Thyroid gland (tissue), 4 donors: Measurements from ENCODE around the gene P2RX3. TPM values are rescaled to one million over a fixed set of nuclear protein-coding genes. Genes with fewer than 3 reads are reported as not detected.

Experiments used
- DNase-seq, 2 donors: peaks; one replicate each; pipeline ENCODE4 v3.0.0-alpha.2; 2019
- H3K27ac ChIP-seq, 3 donors: fragments of 200-600 bp; sonication (generic); 1 replicate in 2 of 3; 2 replicates in 1 of 3; pipeline ENCODE4 v1.5.1; 2016 to 2019; ENCODE audit warnings: mild to moderate bottlenecking in 1 of 3, moderate library complexity in 1 of 3
- H3K27me3 ChIP-seq: fragments of 200-600 bp; sonication (generic); one replicate; pipeline ENCODE4 v1.5.1; 2019
- H3K36me3 ChIP-seq, 2 donors: fragments of 200-600 bp; sonication (generic); one replicate each; pipeline ENCODE4 v1.5.1; 2016 to 2019
- H3K4me1 ChIP-seq, 2 donors: fragments of 200-600 bp; sonication (generic); one replicate each; pipeline ENCODE4 v1.5.1; 2017 to 2019
- H3K4me3 ChIP-seq, 3 donors: fragments of 200-600 bp; sonication (generic); replicated peaks in 1 of 3; 1 replicate in 2 of 3; 2 replicates in 1 of 3; pipeline ENCODE4 v1.5.1; 2016; ENCODE audit warnings: mild to moderate bottlenecking in 1 of 3
- H3K9me3 ChIP-seq: fragments of 200-600 bp; sonication (generic); one replicate; pipeline ENCODE4 v1.5.1; 2017
- CTCF ChIP-seq, 6 experiments: fragments of 200-600 bp in 3 of 6; fragments of 450-650 bp in 3 of 6; sonication (generic) in 3 of 6; IDR thresholded peaks; one replicate each; pipeline ENCODE4 v1.5.1; 2016 to 2019; ENCODE audit warnings: antibody characterized with exemption in 6 of 6, mild to moderate bottlenecking in 2 of 6, inconsistent platforms in 1 of 6, moderate library complexity in 1 of 6
- POLR2A ChIP-seq, 2 donors: fragments of 450-650 bp; IDR thresholded peaks; one replicate each; pipeline ENCODE4 v1.6.1; 2017; ENCODE audit warnings: antibody characterized with exemption in 2 of 2, mild to moderate bottlenecking in 2 of 2, moderate library complexity in 1 of 2
- WGBS, 2 donors: methylation state at CpG; one replicate each; pipeline ENCODE4 v1.1.5; 2017; 5-methylcytosine and 5-hydroxymethylcytosine counted together
- intact Hi-C: fragments of 100-400 bp; cut with DNase I; formaldehyde crosslinking; loops from one replicate; pipeline ENCODE4 v1.15.1; 2023
- total RNA-seq, 4 donors: library from RNA; depleted of rRNA; stranded (reverse); fragments of >200 nt; gene quantifications; one replicate each; pipeline ENCODE4 v1.2.3, GENCODE V29; 2016

Gene P2RX3
- total RNA-seq, 4 donors from 2014 or later = not detected

- WGBS, 2 donors = 79 to 84% methylated on average over 6 of the region's 6 CpGs
- Histone ChIP-seq H3K36me3 (peaks cover 37 to 41% of the 10 kb centered on the region in 2 donors), H3K4me3 (no peak overlapping the region), H3K4me1 (peaks cover 43 to 73% of the 10 kb centered on the region in 2 donors), H3K27me3 (no peaks in the 10 kb centered on the region), H3K9me3 (no peaks in the 10 kb centered on the region), H3K27ac (peak overlapping the region; percentile 61 to 84 (median 77))
- intact Hi-C loops = no loop called here
- no peak for TF ChIP-seq CTCF (IDR thresholded peaks at IDR 0.05)
- no peak for TF ChIP-seq POLR2A (IDR thresholded peaks at IDR 0.05)
- no peak for DNase-seq
Measured at GRCh38 chr11:57310091-57310490, 28.1 kb upstream of the P2RX3 start.

GRCh38 chr11:57310630-57311086, 27.5 kb upstream of the P2RX3 start:
- peaks cover 37 to 47% of the 10 kb centered on the region in 2 donors for H3K36me3 ChIP-seq
- H3K4me1 ChIP-seq = peaks cover 46 to 73% of the 10 kb centered on the region in 2 donors
- H3K9me3 ChIP-seq = no peaks in the 10 kb centered on the region
- H3K27me3 ChIP-seq = no peaks in the 10 kb centered on the region
- peak; percentile 70 to 76 for DNase-seq
- no peak for TF ChIP-seq POLR2A (IDR thresholded peaks at IDR 0.05)
- TF ChIP-seq CTCF (IDR thresholded peaks at IDR 0.05) = no peak
- H3K4me3 ChIP-seq = peak overlapping the region in 1 of 3 donors; percentile 5
- peak overlapping the region; percentile 61 to 84 (median 77) for H3K27ac ChIP-seq
- WGBS, 2 donors = 32 to 34% methylated on average over 5 to 6 of the region's 6 CpGs
- intact Hi-C loops = no loop called here

GRCh38 chr11:57311109-57311936, 26.8 kb upstream of the P2RX3 start:
- peak overlapping the region in 1 of 3 donors; percentile 5 for H3K4me3 ChIP-seq
- peak; percentile 42 to 84 for TF ChIP-seq POLR2A (IDR thresholded peaks at IDR 0.05)
- TF ChIP-seq CTCF (IDR thresholded peaks at IDR 0.05) = no peak
- no peaks in the 10 kb centered on the region for H3K9me3 ChIP-seq
- peaks cover 38 to 48% of the 10 kb centered on the region in 2 donors for H3K36me3 ChIP-seq
- H3K27me3 ChIP-seq = no peaks in the 10 kb centered on the region
- peak; percentile 96 to 97 for DNase-seq
- intact Hi-C loops = no loop called here
- H3K4me1 ChIP-seq = peaks cover 47 to 73% of the 10 kb centered on the region in 2 donors
- peak overlapping the region; percentile 61 to 84 (median 77) for H3K27ac ChIP-seq
- 0% methylated on average over 8 to 20 of the region's 31 CpGs for WGBS, 2 donors

GRCh38 chr11:57312511-57313021, 25.6 kb upstream of the P2RX3 start:
- H3K4me1 ChIP-seq = peaks cover 46 to 72% of the 10 kb centered on the region in 2 donors
- WGBS, 2 donors = 91 to 93% methylated on average over 3 of the region's 10 CpGs
- TF ChIP-seq POLR2A (IDR thresholded peaks at IDR 0.05) = no peak
- no peak for TF ChIP-seq CTCF (IDR thresholded peaks at IDR 0.05)
- intact Hi-C loops = no loop called here
- H3K27ac ChIP-seq = peak overlapping the region in 2 of 3 donors; percentile 77 to 84
- DNase-seq = no peak
- H3K4me3 ChIP-seq = no peak overlapping the region
- peaks cover 51 to 58% of the 10 kb centered on the region in 2 donors for H3K36me3 ChIP-seq
- H3K9me3 ChIP-seq = no peaks in the 10 kb centered on the region
- H3K27me3 ChIP-seq = no peaks in the 10 kb centered on the region
